MM.1S (cell line): Measurements from ENCODE around the gene PTPRG.

Source experiments
- CTCF ChIP-seq: fragments of 300-600 bp; sonication (generic); IDR thresholded peaks from 2 replicates; pipeline ENCODE4 v1.5.1; 2016; ENCODE audit warnings: antibody characterized with exemption, low read length, mixed read lengths
- EZH2 ChIP-seq: fragments of 300-600 bp; sonication (generic); optimal IDR thresholded peaks from 2 replicates; pipeline ENCODE3; 2017; ENCODE audit warnings: low read depth, mild to moderate bottlenecking, antibody characterized with exemption, low read length, mixed read lengths

GRCh38 chr3:61967019-61967418 is 405.6 kb downstream of the PTPRG start:
- no peak for TF ChIP-seq CTCF
- no peak for TF ChIP-seq EZH2
